Measurements from ENCODE around the gene KCNIP4. TPM values are rescaled to one million over a fixed set of nuclear protein-coding genes. Genes with fewer than 3 reads are reported as not detected.

The KCNIP4 gene
- total and polyA plus RNA-seq, 2 donors (not counting 3 experiments of a cell fraction or from before 2014, with no cell fraction given), result not detected

DNA sequence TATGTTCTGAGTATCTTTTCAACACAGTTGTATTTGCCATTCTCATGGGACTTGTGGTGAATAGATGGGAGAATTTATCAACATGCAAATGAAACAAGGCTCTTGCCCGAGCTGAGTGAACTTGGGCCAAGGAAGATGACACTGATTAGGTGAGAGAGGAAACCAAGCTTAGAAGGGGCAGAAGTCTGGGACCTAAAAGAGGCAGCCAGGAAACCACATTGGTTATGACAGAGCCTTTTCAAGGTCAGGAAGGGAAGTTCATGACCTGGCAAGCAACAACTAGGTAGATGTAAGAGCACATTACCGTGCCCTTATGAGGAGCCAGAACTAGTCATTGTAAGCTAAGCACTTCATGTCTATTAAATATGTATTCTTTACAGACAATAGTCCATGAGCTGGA, 658.0 kb downstream of the KCNIP4 start:
- no TSS peak for BruUV-seq (replicated peaks)
- H2AFZ ChIP-seq (ENCODE audit: low read depth, low read length), result no peak overlapping the region
- TF ChIP-seq FOS (IDR thresholded peaks at IDR 0.05; ENCODE audit: borderline replicate concordance, insufficient read depth, low read length) (no peak), MYC (IDR thresholded peaks at IDR 0.05; ENCODE audit: low read depth, low read length) (no peak), EZH2 (IDR thresholded peaks at IDR 0.05; ENCODE audit: borderline replicate concordance, low read depth, low read length, severe bottlenecking) (no peak)
- TF ChIP-seq, protein P1, sequence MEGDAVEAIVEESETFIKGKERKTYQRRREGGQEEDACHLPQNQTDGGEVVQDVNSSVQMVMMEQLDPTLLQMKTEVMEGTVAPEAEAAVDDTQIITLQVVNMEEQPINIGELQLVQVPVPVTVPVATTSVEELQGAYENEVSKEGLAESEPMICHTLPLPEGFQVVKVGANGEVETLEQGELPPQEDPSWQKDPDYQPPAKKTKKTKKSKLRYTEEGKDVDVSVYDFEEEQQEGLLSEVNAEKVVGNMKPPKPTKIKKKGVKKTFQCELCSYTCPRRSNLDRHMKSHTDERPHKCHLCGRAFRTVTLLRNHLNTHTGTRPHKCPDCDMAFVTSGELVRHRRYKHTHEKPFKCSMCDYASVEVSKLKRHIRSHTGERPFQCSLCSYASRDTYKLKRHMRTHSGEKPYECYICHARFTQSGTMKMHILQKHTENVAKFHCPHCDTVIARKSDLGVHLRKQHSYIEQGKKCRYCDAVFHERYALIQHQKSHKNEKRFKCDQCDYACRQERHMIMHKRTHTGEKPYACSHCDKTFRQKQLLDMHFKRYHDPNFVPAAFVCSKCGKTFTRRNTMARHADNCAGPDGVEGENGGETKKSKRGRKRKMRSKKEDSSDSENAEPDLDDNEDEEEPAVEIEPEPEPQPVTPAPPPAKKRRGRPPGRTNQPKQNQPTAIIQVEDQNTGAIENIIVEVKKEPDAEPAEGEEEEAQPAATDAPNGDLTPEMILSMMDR (IDR thresholded peaks at IDR 0.05; ENCODE audit: extremely low read depth in 1 of 2, insufficient read depth in 1 of 2, low read depth in 1 of 2, low read length in 2 of 2), result no peak

DNA sequence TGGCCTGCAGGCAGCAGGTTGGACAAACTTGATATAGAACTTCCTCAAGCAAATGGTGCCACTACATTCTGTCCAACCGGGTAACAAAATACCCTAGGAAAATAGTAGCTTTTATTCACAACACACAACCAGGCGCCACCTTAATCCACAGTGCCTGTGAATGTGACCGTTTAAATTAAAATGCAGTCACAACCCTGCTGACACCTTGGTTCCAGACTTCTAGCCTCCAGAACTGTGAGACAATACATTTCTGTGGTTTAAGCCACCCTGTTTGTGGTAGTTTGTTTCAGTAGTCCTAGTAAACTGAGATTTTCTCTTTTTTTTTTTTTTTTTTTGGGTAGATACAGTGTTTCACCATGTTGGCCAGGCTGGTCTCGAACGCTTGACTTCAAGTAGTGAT, 672.5 kb downstream of the KCNIP4 start:
- no peak overlapping the region for H2AFZ ChIP-seq (ENCODE audit: low read depth, low read length)
- DNase-seq (ENCODE audit: low read depth, low spot score) (no peak), FAIRE-seq (no peak)
- no peak overlapping the region for H3K4me2 ChIP-seq (ENCODE audit: insufficient read depth, low read length)
- H3K9me3 ChIP-seq (replicated peaks; ENCODE audit: control insufficient read depth, insufficient read depth, low read length), result no peaks in the 10 kb centered on the region
- ChIA-PET CTCF (no interaction called here), POLR2A (no interaction called here)
- no peak overlapping the region for H3K4me3 ChIP-seq (replicated peaks in 1 of 3; ENCODE audit: insufficient read depth in 1 of 3, low read depth in 1 of 3, low read length in 3 of 3)
- H3K9ac ChIP-seq (replicated peaks; ENCODE audit: extremely low read depth, insufficient read depth, low read length), result no peak overlapping the region
- peaks cover 0 to 2% of the 10 kb centered on the region in 2 experiments for H3K27me3 ChIP-seq (ENCODE audit: control insufficient read depth in 2 of 2, insufficient read depth in 2 of 2, low read length in 2 of 2)
- no peaks in the 10 kb centered on the region for H4K20me1 ChIP-seq (replicated peaks; ENCODE audit: control insufficient read depth, extremely low read depth, insufficient read depth, low read length)
- no TSS peak for BruUV-seq (replicated peaks)
- no peaks in the 10 kb centered on the region for H3K9me1 ChIP-seq (replicated peaks; ENCODE audit: control insufficient read depth, extremely low read depth, insufficient read depth, low read length)
- H3K27ac ChIP-seq (ENCODE audit: insufficient read depth, low read depth, low read length), result no peak overlapping the region
- H3K36me3 ChIP-seq (ENCODE audit: control insufficient read depth in 2 of 2, extremely low read depth in 1 of 2, insufficient read depth in 2 of 2, low read length in 2 of 2), result no peaks in the 10 kb centered on the region
- dilution Hi-C loops (cut with MboI; ENCODE audit: extremely low pct_ligation_motif_present, low sequenced_read_pairs) (no loop called here), intact Hi-C loops (cut with micrococcal nuclease) (no loop called here)
- no peak for TF ChIP-seq EZH2 (IDR thresholded peaks at IDR 0.05; ENCODE audit: borderline replicate concordance, low read depth, low read length, severe bottlenecking)
- TF ChIP-seq GATA2 (IDR thresholded peaks at IDR 0.05; ENCODE audit: insufficient read depth, insufficient read length, low read depth, low read length), result no peak
- TF ChIP-seq, protein P1 (IDR thresholded peaks at IDR 0.05; ENCODE audit: extremely low read depth in 1 of 2, insufficient read depth in 1 of 2, low read depth in 1 of 2, low read length in 2 of 2), result no peak
- TF ChIP-seq MYC (IDR thresholded peaks at IDR 0.05; ENCODE audit: low read depth, low read length), result no peak
- no peak for TF ChIP-seq JUN (IDR thresholded peaks at IDR 0.05; ENCODE audit: borderline replicate concordance, insufficient read depth, insufficient read length, low read depth)
- TF ChIP-seq POLR2AphosphoS5 (IDR thresholded peaks at IDR 0.05; ENCODE audit: insufficient read depth, low read depth, low read length), result no peak
- TF ChIP-seq, protein P2, sequence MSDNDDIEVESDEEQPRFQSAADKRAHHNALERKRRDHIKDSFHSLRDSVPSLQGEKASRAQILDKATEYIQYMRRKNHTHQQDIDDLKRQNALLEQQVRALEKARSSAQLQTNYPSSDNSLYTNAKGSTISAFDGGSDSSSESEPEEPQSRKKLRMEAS (IDR thresholded peaks at IDR 0.05; ENCODE audit: insufficient read depth, insufficient read length), result no peak
- no peaks in the 10 kb centered on the region for H3K4me1 ChIP-seq (ENCODE audit: control insufficient read depth, extremely low read depth, insufficient read depth, low read length)
- no peaks in the 10 kb centered on the region for H3K79me2 ChIP-seq (ENCODE audit: control insufficient read depth, insufficient read depth, low read length)

More for the DNA sequence above, 658.0 kb downstream of the KCNIP4 start:
- no peaks in the 10 kb centered on the region for H3K9me1 ChIP-seq (replicated peaks; ENCODE audit: control insufficient read depth, extremely low read depth, insufficient read depth, low read length)
- CTCF ChIA-PET, result interaction anchor here (1.0 kb wide), 2 partner anchors 11 to 517 kb away, joined by 3 to 4 read pairs; no protein-coding TSS in a partner anchor
- H3K36me3 ChIP-seq (ENCODE audit: control insufficient read depth in 2 of 2, extremely low read depth in 1 of 2, insufficient read depth in 2 of 2, low read length in 2 of 2), result no peaks in the 10 kb centered on the region
- POLR2A ChIA-PET, result no interaction called here
- intact Hi-C loops (cut with micrococcal nuclease) (no loop called here), dilution Hi-C loops (cut with MboI; ENCODE audit: extremely low pct_ligation_motif_present, low sequenced_read_pairs) (no loop called here)
- FAIRE-seq, result no peak
- no peak for DNase-seq (ENCODE audit: low read depth, low spot score)
- H3K79me2 ChIP-seq (ENCODE audit: control insufficient read depth, insufficient read depth, low read length), result no peaks in the 10 kb centered on the region
- no peak overlapping the region for H3K4me2 ChIP-seq (ENCODE audit: insufficient read depth, low read length)
- H4K20me1 ChIP-seq (replicated peaks; ENCODE audit: control insufficient read depth, extremely low read depth, insufficient read depth, low read length), result no peaks in the 10 kb centered on the region
- H3K27ac ChIP-seq (ENCODE audit: insufficient read depth, low read depth, low read length), result no peak overlapping the region
- H3K9me3 ChIP-seq (replicated peaks; ENCODE audit: control insufficient read depth, insufficient read depth, low read length), result no peaks in the 10 kb centered on the region
- no peak overlapping the region for H3K4me3 ChIP-seq (replicated peaks in 1 of 3; ENCODE audit: insufficient read depth in 1 of 3, low read depth in 1 of 3, low read length in 3 of 3)
- no peak overlapping the region for H3K9ac ChIP-seq (replicated peaks; ENCODE audit: extremely low read depth, insufficient read depth, low read length)
- H3K4me1 ChIP-seq (ENCODE audit: control insufficient read depth, extremely low read depth, insufficient read depth, low read length), result no peaks in the 10 kb centered on the region
- no peaks in the 10 kb centered on the region for H3K27me3 ChIP-seq (ENCODE audit: control insufficient read depth in 2 of 2, insufficient read depth in 2 of 2, low read length in 2 of 2)

All from endothelial cell of umbilical vein (primary cell).